Measurements from ENCODE around the gene AADACL4. TPM values are rescaled to one million over a fixed set of nuclear protein-coding genes. Genes with fewer than 3 reads are reported as not detected.

The AADACL4 gene
- total and polyA plus RNA-seq, 2 of the 8 experiments (the other 6 are each of a cell fraction or from before 2014, with no cell fraction given) = 0.08 TPM; not detected in 1

- WGBS, 2 experiments (ENCODE audit: extremely low coverage in 1 of 2, insufficient coverage in 1 of 2, insufficient read length in 1 of 2, insufficient replicate concordance in 2 of 2, low coverage in 1 of 2, low lambda C conversion rate in 2 of 2, missing lambda C conversion rate in 1 of 2) = 93% methylated on average over 4 of the region's 4 CpGs; no CpG with 5 or more reads in 1 of the 2 experiments
- FAIRE-seq = no peak
- POLR2A ChIA-PET (ENCODE audit: partially characterized antibody) = interaction anchor here (1.2 kb wide), 1 partner anchor 50 kb away, joined by 4 read pairs; the partner anchor contains the start of gene AADACL3
- TF ChIP-seq SAP30 (IDR thresholded peaks at IDR 0.05; ENCODE audit: insufficient read depth, insufficient replicate concordance, low read length) (no peak), TAF7 (optimal IDR thresholded peaks at IDR 0.05; ENCODE audit: borderline replicate concordance, low read depth, low read length) (no peak), EZH2 (IDR thresholded peaks at IDR 0.05; ENCODE audit: low read depth, low read length, severe bottlenecking) (no peak), CTBP2 (IDR thresholded peaks at IDR 0.05; ENCODE audit: borderline replicate concordance, insufficient read depth, insufficient read length, low read length) (no peak), SIN3A (conservative IDR thresholded peaks at IDR 0.05 in 1 of 2, IDR thresholded peaks at IDR 0.05 in 1 of 2; ENCODE audit: low read depth in 1 of 2, low read length in 2 of 2) (no peak), CBX8 (IDR thresholded peaks at IDR 0.05; ENCODE audit: borderline replicate concordance, low read depth, low read length) (no peak)
- TF ChIP-seq, protein P1, sequence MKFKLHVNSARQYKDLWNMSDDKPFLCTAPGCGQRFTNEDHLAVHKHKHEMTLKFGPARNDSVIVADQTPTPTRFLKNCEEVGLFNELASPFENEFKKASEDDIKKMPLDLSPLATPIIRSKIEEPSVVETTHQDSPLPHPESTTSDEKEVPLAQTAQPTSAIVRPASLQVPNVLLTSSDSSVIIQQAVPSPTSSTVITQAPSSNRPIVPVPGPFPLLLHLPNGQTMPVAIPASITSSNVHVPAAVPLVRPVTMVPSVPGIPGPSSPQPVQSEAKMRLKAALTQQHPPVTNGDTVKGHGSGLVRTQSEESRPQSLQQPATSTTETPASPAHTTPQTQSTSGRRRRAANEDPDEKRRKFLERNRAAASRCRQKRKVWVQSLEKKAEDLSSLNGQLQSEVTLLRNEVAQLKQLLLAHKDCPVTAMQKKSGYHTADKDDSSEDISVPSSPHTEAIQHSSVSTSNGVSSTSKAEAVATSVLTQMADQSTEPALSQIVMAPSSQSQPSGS (IDR thresholded peaks at IDR 0.05; ENCODE audit: low read length) = no peak
Observed at GRCh38 chr1:12665511-12665910, 21.6 kb downstream of the AADACL4 start.

More at GRCh38 chr1:12665511-12665910, 21.6 kb downstream of the AADACL4 start:
- Histone ChIP-seq H3K4ac (replicated peaks; ENCODE audit: insufficient read length, low read depth, low read length) (no peak overlapping the region), H2AK5ac (ENCODE audit: low read depth, low read length) (no peak overlapping the region), H3K4me3 (ENCODE audit: extremely low read depth in 1 of 4, insufficient read depth in 2 of 4, low read depth in 3 of 4, low read length in 4 of 4) (no peak overlapping the region), H2BK20ac (ENCODE audit: low read length) (no peak overlapping the region), H3K9ac (replicated peaks in 1 of 4; ENCODE audit: extremely low read depth in 1 of 4, low read depth in 3 of 4, low read length in 3 of 4) (no peak overlapping the region), H3K4me2 (ENCODE audit: insufficient read depth in 1 of 2, low read depth in 2 of 2, low read length in 2 of 2) (no peak overlapping the region), H2BK120ac (replicated peaks; ENCODE audit: low read depth, low read length) (no peak overlapping the region), H3K23me2 (ENCODE audit: low read depth, low read length) (no peaks in the 10 kb centered on the region; the same call in 1 of the 2 replicates), H2AFZ (ENCODE audit: low read length) (0 out of 2 replicates have a peak overlapping the region, but pooled peaks have one; percentile 29), H4K8ac (ENCODE audit: extremely low read depth, insufficient read depth, low read length) (no peak overlapping the region), H2BK15ac (ENCODE audit: low read length) (no peak overlapping the region), H3K23ac (ENCODE audit: insufficient read length) (no peak overlapping the region), H3K9me3 (ENCODE audit: insufficient read depth in 2 of 2, low read depth in 1 of 2, low read length in 1 of 2) (peaks cover 9 to 14% of the 10 kb centered on the region in 2 experiments; a peak in 3 of 4 replicates), H3K56ac (replicated peaks; ENCODE audit: insufficient read length, low read depth, low read length) (no peak overlapping the region), H3K14ac (ENCODE audit: insufficient read length) (no peak overlapping the region), H3K79me2 (ENCODE audit: control insufficient read depth in 1 of 2, insufficient read depth in 2 of 2, low read length in 2 of 2) (no peaks in the 10 kb centered on the region), H4K5ac (ENCODE audit: insufficient read length, low read depth, low read length) (no peak overlapping the region), H3K36me3 (ENCODE audit: control insufficient read depth in 2 of 4, insufficient read depth in 4 of 4, low read length in 3 of 4) (no peaks in the 10 kb centered on the region; a peak in 1 of 8 replicates), H3K79me1 (ENCODE audit: low read depth, low read length) (no peaks in the 10 kb centered on the region), H3K27me3 (replicated peaks in 1 of 4; ENCODE audit: control insufficient read depth in 3 of 4, extremely low read depth in 1 of 4, insufficient read depth in 3 of 4, low read length in 3 of 4) (no peaks in the 10 kb centered on the region; a peak in 1 of 7 replicates), H3K27ac (ENCODE audit: low read depth, low read length) (no peak overlapping the region), H2BK12ac (ENCODE audit: low read depth, low read length) (no peak overlapping the region), H4K20me1 (replicated peaks in 1 of 2; ENCODE audit: control insufficient read depth in 1 of 2, insufficient read depth in 2 of 2, low read length in 2 of 2) (no peaks in the 10 kb centered on the region), H4K91ac (replicated peaks; ENCODE audit: insufficient read length, low read length) (no peak overlapping the region), H2BK5ac (ENCODE audit: low read depth, low read length) (peak overlapping the region; percentile 25; the same call in 1 of the 2 replicates), H3K4me1 (replicated peaks in 1 of 4; ENCODE audit: control insufficient read depth in 3 of 4, insufficient read depth in 4 of 4, low read length in 3 of 4) (no peaks in the 10 kb centered on the region), H3K18ac (ENCODE audit: extremely low read depth, low read length) (no peak overlapping the region)
- CTCF ChIA-PET (ENCODE audit: partially characterized antibody) = interaction anchor here (1.6 kb wide), 1 partner anchor 9 kb away, joined by 4 read pairs; no protein-coding TSS in a partner anchor
- DNase-seq (ENCODE audit: low read depth in 1 of 2, low spot score in 2 of 2) = no peak

Measured in H1 (cell line).